B cell (primary cell): ENCODE measurements around the gene DDRGK1.

Source experiments
- CTCF ChIP-seq: fragments of 200-600 bp; IDR thresholded peaks from one replicate; pipeline ENCODE4 v1.8.0; 2022; ENCODE audit warnings: antibody characterized with exemption, mild to moderate bottlenecking
- EZH2 ChIP-seq: IDR thresholded peaks from 2 replicates; pipeline ENCODE4 v1.6.1; 2012; ENCODE audit warnings: borderline replicate concordance, low read depth, mild to moderate bottlenecking, moderate library complexity, low read length; ENCODE audit not compliant: insufficient read depth, poor library complexity, severe bottlenecking

GRCh38 chr20:3208786-3209256 lies 4.3 kb upstream of the DDRGK1 start:
- no peak for TF ChIP-seq EZH2
- TF ChIP-seq CTCF, result no peak
